Retinal pigment epithelial cell (primary cell): ENCODE measurements around the gene SORCS2.

Experiments
- DNase-seq: peaks from one replicate; pipeline ENCODE4 v3.0.0-alpha.2; 2010; ENCODE audit warnings: low read depth
- H3K4me3 ChIP-seq: 2 replicates; pipeline ENCODE4 v1.5.1; 2011; ENCODE audit warnings: mild to moderate bottlenecking, low read length, control low read depth, moderate library complexity
- CTCF ChIP-seq: conservative IDR thresholded peaks from 2 replicates; pipeline ENCODE4 v1.5.1; 2011; ENCODE audit warnings: low read depth, low read length, control low read depth, inconsistent platforms

The SORCS2 gene

DNA sequence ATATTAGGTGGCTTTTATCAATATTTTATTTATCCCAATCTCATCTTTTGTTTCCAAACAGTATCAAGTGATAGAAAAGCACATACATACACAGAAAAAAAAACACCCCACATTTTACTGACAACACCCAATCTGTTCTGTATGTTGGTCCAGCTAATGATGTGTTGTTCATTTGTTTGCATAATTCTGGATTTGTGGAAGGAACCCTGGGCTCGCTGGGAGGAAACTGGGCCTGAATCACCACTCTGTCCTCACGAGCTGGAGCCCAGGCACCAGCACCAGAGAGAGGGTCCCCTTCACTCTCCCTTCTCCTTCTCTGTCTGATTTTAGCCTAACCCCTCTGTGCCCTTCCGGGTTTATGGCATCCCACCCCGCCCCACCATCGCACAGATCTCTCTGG is 162.6 kb downstream of the SORCS2 start:
- no peak overlapping the region for H3K4me3 ChIP-seq
- DNase-seq = no peak
- no peak for TF ChIP-seq CTCF

DNA sequence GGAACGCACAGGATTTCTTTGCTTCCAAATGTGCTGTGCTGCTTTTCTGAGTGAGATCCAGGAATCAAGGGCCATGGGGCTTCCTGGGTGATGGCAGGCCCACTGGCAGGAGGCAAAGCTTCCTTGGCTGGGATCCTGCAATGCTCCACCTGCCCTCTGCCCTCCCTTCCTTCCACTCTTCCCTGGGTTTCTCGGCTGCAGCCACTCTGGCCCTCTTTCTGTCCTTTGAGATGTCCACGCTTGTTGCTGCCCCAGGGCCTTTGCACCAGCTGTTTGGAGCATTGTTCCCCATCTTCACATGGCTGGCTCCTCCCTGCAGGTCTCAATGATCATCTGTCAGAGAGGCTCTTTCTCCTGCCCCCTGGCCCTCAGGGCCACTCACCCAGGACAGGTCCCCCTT is 163.5 kb downstream of the SORCS2 start:
- H3K4me3 ChIP-seq = no peak overlapping the region
- DNase-seq = no peak
- TF ChIP-seq CTCF = no peak

DNA sequence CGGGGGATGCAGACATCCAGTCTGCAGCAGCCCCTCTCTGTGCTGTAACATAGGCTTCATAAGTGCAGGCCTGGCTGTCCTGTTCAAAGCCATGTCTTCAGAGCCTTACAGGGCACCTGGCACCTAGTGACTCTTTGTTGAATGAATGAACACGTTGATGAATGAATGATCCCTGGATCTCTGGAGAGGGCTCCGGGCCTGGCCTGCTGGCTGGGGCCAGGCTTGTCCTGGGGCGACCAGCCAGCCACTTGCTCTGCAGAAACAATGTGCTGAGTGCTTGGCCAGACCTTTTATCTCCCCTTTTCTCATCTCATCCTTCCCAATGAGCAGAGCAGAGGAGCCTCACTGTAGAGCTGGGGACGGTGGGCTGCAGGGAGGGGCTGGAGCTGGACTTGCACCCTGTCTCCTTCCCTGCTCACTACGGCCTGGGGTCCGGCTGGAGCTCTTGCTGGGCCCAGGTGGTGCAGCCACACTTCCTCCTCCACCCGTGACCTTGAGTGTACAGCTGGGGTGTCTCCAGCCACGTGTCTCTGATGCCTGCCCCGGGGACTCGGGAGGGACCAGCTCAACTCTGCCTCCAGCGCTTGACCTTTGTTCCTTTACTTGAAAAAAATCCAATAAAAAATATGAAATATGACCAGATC is 164.5 kb downstream of the SORCS2 start:
- no peak for DNase-seq
- no peak overlapping the region for H3K4me3 ChIP-seq
- TF ChIP-seq CTCF = no peak

GRCh38 chr4:7357323-7357722 is 165.0 kb downstream of the SORCS2 start:
- no peak overlapping the region for H3K4me3 ChIP-seq
- DNase-seq = no peak
- no peak for TF ChIP-seq CTCF

- no peak overlapping the region for H3K4me3 ChIP-seq
- DNase-seq = peak; percentile 94
- no peak for TF ChIP-seq CTCF
These were observed 165.9 kb downstream of the SORCS2 start for GRCh38 chr4:7358100-7358735.

DNA sequence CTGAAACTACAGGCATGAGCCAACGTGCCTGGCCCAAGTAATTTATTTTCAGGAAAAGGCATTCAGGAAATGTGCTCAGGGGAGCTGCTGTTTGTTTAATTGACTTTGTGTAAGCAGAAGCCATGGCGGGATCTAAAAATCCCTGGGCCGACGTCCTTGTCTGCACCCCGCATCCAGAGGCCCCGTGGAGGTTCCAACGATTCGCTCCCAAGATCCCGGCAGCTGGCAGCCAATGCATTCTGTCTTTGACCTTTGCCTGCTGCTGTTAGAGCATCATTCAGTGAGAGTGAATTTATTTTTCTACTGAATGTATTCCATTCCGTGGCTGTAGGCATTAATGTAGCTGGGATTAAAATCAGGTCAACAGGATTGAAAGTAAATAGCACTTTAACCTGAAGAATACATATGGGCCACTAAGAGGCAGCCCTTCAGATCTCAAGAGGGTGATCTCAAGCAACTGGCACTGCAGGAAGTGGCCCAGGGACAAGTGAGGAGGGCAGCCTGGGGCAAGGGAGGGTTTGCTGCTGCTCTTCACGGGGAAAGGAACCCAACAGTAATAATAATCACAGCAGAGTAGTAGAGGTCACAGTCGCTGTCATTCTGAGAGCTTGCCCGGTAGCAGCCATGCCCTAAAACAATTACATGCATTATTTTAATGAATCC is 167.2 kb downstream of the SORCS2 start:
- no peak overlapping the region for H3K4me3 ChIP-seq
- TF ChIP-seq CTCF = no peak
- DNase-seq = no peak

GRCh38 chr4:7360806-7361205 is 168.5 kb downstream of the SORCS2 start:
- no peak for DNase-seq
- no peak overlapping the region for H3K4me3 ChIP-seq
- no peak for TF ChIP-seq CTCF
